Endometrial microvascular endothelial cells (primary cell): ENCODE results near the gene MMEL1. TPM values are rescaled to one million over a fixed set of nuclear protein-coding genes. Genes with fewer than 3 reads are reported as not detected.

Source experiments
- in situ Hi-C: cut with HindIII; loops from 2 replicates; pipeline ENCODE4 v1.10.0; 2017; ENCODE audit warnings: low sequenced_read_pairs, low pct_unique_long_range_greater_than_20kb; ENCODE audit errors: inconsistent ontology term
- total RNA-seq: library from RNA; depleted of rRNA; stranded (reverse); fragments of >200 nt; gene quantifications from one replicate; pipeline ENCODE4 v1.2.3, GENCODE V29; 2015; ENCODE audit errors: inconsistent ontology term

MMEL1 gene
- total RNA-seq, 1 donor from 2014 or later = 0.28 TPM

DNA sequence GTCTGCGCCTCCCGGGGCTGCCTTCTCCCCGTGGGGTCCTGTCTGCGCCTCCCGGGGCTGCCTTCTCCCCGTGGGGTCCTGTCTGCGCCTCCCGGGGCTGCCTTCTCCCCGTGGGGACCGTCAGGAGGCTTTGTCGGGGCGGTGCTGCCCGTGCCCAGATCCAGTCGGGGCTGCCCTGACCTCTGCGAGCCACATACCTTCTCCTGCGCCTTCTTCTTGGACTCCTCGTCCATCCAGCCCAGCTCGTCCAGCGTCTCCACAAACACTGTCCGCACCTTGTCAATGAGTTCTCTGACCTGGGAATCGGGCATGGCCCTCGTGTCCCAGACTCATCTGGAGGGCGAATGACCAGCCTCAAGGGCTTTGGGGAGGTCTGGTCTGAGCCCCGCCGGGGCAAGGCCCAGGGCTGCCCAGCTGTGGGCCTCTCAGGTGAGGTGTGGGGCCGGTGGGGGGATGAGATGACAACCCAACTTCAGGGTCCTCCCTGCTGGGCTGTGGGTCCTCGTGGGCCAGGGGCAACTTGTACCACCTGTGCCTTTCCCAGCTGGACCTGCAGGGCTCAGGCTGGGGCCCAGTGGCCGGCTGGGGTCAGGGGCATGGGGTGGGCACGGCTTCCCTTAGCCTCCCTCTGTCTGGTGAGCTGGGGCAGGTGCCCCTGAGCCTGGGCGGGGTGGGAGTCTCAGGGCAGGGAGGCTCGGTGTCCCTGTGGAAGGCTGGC lies 36.8 kb downstream of the MMEL1 start:
- in situ Hi-C loops = no loop called here

- in situ Hi-C loops = no loop called here
Measured at GRCh38 chr1:2595261-2595811, 37.5 kb downstream of the MMEL1 start.

GRCh38 chr1:2594641-2595131 lies 38.1 kb downstream of the MMEL1 start:
- in situ Hi-C loops = no loop called here

GRCh38 chr1:2594001-2594640 lies 38.7 kb downstream of the MMEL1 start:
- in situ Hi-C loops = no loop called here

GRCh38 chr1:2593251-2593878 lies 39.5 kb downstream of the MMEL1 start:
- in situ Hi-C loops = no loop called here

- in situ Hi-C loops = no loop called here
Measured at GRCh38 chr1:2592672-2593071, 40.1 kb downstream of the MMEL1 start.

DNA sequence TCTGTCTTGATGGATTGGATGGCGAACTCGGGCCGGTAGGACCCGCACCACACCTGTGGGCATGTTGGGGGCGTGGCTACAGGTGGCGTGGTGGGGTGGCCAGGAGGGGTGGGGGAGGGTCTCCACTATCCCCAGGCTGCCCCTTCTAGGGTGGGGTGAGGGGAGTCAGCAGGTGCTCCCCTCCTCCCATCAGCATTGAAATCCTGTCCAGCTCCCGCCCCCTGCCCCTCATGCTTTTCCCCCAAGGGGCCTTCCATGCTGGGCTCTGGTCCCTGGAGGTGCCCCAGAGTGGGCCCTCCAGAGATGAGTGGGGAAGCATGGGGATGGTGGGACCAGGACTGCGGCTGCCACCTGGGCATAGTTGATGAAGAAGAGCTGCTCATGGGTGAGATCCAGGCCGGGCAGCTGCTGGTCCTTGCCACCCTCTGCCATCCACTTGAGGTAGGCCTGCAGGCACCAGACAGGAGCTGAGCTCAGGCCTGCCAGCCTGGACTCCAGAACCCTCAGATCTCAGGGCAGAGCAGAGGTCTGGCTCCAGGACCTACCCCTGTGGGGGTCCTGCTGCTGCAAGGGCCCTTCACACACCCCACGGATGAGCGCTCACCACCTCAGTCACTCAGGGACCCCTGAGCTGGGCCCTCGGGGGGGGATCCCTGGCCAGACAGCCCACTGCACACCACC lies 41.1 kb downstream of the MMEL1 start:
- in situ Hi-C loops = no loop called here

DNA sequence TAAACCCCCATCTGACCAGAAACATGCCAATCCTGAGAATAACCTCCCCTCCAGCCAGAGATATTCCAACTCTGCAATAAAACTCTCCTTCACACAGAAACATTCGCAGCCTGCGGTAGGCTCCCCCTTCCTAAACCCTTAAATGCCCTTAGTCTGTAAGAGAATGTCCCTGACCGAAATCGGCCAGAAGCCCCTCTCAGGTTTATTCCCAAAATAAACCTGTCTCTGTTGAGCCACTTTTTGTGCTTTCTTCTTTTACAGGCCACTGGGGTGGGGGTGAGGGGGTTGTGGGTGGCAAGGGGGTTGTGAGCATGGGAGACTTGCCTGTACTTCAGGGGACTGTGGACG lies 41.6 kb downstream of the MMEL1 start:
- in situ Hi-C loops = no loop called here

DNA sequence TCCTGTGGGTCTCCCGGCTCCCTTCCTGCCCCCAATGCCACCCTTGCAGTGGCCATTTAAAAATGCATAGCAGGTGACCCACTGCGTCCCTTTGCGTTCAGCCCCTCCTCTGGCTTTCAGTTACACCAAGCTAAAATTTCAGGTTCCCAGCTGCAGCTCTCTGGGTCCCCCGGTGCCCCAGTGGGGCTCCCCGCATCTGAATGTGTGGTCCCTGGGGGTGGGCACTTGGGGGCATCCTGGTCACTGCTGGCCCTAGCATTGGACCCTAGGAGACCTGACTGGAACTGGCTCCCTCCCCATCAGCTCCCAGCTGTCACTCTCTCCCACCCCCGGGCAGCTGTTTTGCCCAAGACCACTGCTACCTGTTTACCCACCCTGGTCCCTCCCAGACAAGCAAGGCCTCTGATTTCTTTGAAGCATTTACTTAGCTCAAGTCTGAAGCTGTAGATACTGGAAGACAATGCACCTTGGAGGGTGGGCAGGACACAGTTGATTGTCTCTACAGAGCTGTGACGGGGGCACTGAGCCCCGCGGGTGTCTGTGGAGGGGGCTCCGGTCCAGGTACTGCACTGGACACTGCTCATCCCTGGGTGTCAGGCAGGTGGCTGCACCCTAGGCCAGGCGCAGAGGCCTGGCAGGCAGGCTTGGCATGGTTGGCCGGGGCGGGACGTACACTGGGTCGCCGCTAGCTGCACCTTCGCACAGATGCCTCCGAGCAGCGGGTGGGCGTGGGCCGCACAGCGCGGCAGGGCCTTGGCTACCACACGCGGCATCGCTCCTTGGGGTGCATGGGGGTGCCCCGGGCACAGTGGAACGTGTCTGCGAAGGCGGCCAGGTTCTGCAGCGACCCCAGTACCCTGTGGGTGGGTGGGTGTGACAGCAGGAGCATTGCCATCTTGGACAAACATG lies 42.3 kb downstream of the MMEL1 start:
- in situ Hi-C loops = no loop called here

DNA sequence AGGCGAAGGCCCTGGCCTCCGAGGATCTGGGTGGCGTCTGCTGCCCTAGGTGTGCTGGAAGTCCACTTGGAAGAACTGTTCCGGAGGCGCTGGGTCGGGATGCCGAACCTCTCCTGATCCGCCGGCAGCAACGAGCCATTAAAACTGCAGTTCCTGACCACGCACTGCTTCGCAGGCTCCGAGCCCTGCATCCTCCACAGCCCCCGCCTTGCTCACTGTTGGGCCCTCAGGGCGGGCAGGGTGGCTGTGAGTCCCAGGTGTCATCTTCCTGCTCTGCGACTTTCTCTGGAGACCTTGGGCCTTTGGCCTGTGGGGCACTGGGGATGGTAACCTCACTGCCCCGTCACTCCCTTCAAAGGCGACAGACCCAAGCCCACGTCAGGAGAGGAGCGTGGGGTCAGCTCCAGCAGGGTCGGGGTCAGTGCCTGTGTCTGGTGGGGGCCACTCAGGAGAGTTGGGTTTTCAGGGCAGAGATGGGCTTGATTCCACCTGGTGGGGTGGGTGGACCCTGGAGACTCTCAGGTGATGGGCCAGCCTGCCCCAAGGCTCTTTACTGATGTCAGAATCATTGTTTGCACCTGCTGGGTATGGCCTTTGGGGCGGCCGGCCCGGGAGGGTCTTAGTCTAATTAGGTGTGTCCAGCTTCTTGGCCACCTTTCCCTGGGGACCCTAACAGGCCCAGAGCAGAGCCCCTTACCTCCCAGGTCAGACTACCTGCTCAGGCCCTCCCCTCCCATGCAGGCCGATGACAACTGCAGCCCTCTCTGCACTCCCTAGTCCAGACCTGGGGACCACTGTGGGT lies 43.2 kb downstream of the MMEL1 start:
- in situ Hi-C loops = no loop called here

- in situ Hi-C loops = no loop called here
Measured at GRCh38 chr1:2588661-2589430, 44.0 kb downstream of the MMEL1 start.

DNA sequence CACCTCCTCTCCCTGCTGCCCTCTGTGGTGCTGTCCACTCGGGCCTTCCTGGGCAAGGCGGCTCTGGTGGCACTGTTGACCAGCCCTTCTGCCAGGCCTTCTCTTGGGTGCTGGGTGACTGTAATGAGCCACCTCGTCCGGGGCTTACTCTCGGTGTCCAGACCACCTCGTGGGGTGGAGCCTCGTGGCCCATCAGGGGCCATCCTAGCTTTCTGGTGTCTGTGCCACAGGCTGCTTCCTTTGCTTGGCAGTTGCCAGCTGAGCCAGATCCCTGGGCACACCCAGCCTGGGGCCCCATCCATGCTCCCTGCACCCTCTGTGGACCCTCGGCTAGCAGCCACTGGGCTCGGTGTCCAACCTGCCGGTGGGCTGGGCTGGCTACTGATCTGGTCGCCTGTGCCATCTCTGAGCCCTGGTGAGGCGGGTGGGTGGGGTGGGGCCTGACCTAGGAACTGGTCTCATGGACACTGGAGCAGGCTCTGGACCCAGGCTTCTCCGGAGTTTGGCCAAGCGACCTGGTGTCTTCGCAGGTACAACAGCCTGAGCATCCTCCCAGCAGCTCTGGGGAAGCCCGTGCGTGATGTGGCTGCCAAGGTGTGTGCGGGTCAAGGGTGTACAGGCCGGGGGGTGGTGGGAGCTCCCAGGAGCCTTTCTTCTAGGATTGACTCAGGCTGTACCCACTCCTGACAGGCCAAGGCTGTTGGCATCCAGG lies 44.8 kb downstream of the MMEL1 start:
- in situ Hi-C loops = no loop called here

GRCh38 chr1:2587071-2587859 lies 45.6 kb downstream of the MMEL1 start:
- in situ Hi-C loops = no loop called here

DNA sequence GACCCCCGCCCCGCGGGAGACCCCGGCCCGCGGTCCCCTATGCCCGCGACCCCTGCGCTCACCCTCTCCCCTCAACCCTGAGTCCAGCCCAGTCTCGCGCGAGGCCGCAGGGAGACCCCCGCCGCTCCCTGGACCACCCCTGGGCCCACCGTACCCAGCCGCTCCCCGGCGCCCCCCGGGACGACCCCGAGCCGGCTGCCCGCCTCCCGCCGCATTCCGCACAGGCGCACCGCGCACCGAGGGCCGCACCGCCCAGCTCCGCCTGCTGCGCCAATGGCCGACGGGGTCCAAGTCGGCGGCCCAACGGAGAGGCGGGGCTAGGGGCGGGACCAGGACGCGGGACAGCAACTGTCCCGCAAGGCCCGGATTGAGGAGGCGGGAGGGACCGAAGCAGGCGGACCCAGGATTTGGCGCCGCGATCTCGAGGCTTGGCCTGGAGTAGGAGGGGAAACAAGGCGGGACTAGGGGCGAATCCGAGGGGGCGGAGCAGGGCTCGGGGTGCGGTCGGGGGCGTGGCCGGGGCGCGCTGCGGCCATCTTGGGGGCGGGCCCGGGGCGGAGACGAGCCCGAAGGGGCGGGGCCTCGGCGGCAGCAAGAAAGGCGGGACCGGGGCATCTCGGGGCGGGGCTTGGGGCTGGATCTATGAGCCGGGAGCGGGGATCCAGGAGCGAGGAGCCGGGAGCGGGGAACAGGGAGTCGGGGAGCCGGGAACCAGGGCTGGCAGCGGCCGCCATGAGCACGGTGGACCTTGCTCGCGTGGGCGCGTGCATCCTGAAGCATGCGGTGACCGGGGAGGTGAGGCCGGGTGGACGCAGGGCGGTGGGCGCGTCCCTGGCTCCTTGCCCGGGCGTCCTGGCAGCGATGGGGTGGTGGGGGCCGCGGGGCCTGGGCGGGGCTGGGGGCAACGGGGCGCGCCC lies 46.4 kb downstream of the MMEL1 start, which contains the start of gene PRXL2B:
Gene PRXL2B (plus strand): TSS at position 624 of the 917 bp plus-strand sequence. CDS start 109 bp downstream, at position 733.
- in situ Hi-C loops = no loop called here
